HepG2 (cell line): Measurements from ENCODE around the gene MTHFD2L. TPM values are rescaled to one million over a fixed set of nuclear protein-coding genes. Genes with fewer than 3 reads are reported as not detected.

Experiments
- ATF7 ChIP-seq, 2 experiments: fragments of 450-650 bp in 1 of 2; sonication (generic) in 1 of 2; formaldehyde crosslinking in 1 of 2; IDR thresholded peaks; 2 replicates each; pipeline versions ENCODE4 v1.4.0 to v1.6.1; 2016 to 2020; ENCODE audit warnings: antibody characterized with exemption in 1 of 2, mild to moderate bottlenecking in 1 of 2, missing genetic modification reagents in 1 of 2
- BRD4 ChIP-seq: sonication (generic); formaldehyde crosslinking; IDR thresholded peaks from 2 replicates; pipeline ENCODE4 v1.4.0; 2020; ENCODE audit warnings: missing genetic modification reagents
- GABPA ChIP-seq, 2 experiments: IDR thresholded peaks; 2 replicates each; pipeline ENCODE4 v1.6.1; 2011 to 2016; ENCODE audit warnings: low read depth in 2 of 2, low read length in 1 of 2, missing biosample characterization in 1 of 2, missing genetic modification characterization in 1 of 2
- HNRNPK ChIP-seq: fragments of 200-400 bp; formaldehyde crosslinking; IDR thresholded peaks from 2 replicates; pipeline ENCODE4 v1.6.1; 2018; ENCODE audit warnings: low read length, low read depth, moderate library complexity, mild to moderate bottlenecking; ENCODE audit not compliant: poor library complexity, severe bottlenecking
- MED8 ChIP-seq: sonication (generic); formaldehyde crosslinking; IDR thresholded peaks from 2 replicates; pipeline ENCODE4 v1.8.1; 2023; ENCODE audit warnings: mild to moderate bottlenecking, missing genetic modification reagents; ENCODE audit not compliant: insufficient replicate concordance
- MTF1 ChIP-seq: sonication (generic); formaldehyde crosslinking; IDR thresholded peaks from 2 replicates; pipeline ENCODE4 v1.5.0; 2020; ENCODE audit warnings: missing genetic modification reagents
- PLRG1 ChIP-seq: fragments of 450-650 bp; conservative IDR thresholded peaks from 2 replicates; pipeline ENCODE4 v1.6.1; 2016
- RFXANK ChIP-seq: IDR thresholded peaks from 2 replicates; pipeline ENCODE4 v1.6.1; 2016
- SUZ12 ChIP-seq: fragments of 150-350 bp; IDR thresholded peaks from 2 replicates; pipeline ENCODE4 v1.6.1; 2014; ENCODE audit warnings: low read depth, low read length
- U2AF1 ChIP-seq: fragments of 200-400 bp; formaldehyde crosslinking; optimal IDR thresholded peaks from 2 replicates; pipeline ENCODE3; 2017; ENCODE audit warnings: mild to moderate bottlenecking, low read depth, low read length
- ZFP1 ChIP-seq: IDR thresholded peaks from 2 replicates; pipeline ENCODE4 v1.6.1; 2016
- ZFP41 ChIP-seq: sonication (generic); formaldehyde crosslinking; IDR thresholded peaks from 2 replicates; pipeline ENCODE4 v1.4.0; 2020; ENCODE audit warnings: mild to moderate bottlenecking, missing genetic modification reagents, borderline replicate concordance
- ZNF530 ChIP-seq: sonication (generic); formaldehyde crosslinking; IDR thresholded peaks from 2 replicates; pipeline ENCODE4 v1.5.0; 2020; ENCODE audit warnings: low read depth, mild to moderate bottlenecking, missing genetic modification reagents
- ZNF546 ChIP-seq: sonication (generic); formaldehyde crosslinking; conservative IDR thresholded peaks from 2 replicates; pipeline ENCODE4 v1.8.1; 2023; ENCODE audit warnings: mild to moderate bottlenecking, missing genetic modification reagents
- ZNF772 ChIP-seq: sonication (generic); formaldehyde crosslinking; IDR thresholded peaks from 2 replicates; pipeline ENCODE4 v1.5.0; 2020; ENCODE audit warnings: mild to moderate bottlenecking, missing genetic modification reagents
- polyA plus RNA-seq, 8 experiments: library from polyadenylated mRNA; depleted of rRNA in 3 of 8; stranded (reverse) in 7 of 8; unstranded in 1 of 8; fragments of >200 nt; fragmentation: Illumina TruSeq in 4 of 8; extraction: Trizol in 4 of 8; gene quantifications; 2 replicates each; pipeline versions ENCODE4 v1.2.1 to v1.2.3, GENCODE V29; 2011 to 2016; ENCODE audit warnings: low read depth in 4 of 8, missing spikeins in 1 of 8, mixed read lengths in 1 of 8; ENCODE audit not compliant: insufficient read depth in 1 of 8
- total RNA-seq, 5 experiments: library from RNA; depleted of rRNA; stranded (reverse); fragments of >200 nt; fragmentation: Illumina TruSeq; extraction: Trizol; gene quantifications; 2 replicates each; pipeline ENCODE4 v1.2.3, GENCODE V29; 2016; ENCODE audit warnings: low read depth in 1 of 5
- TF ChIP-seq, protein P1 (sequence below): sonication (generic); formaldehyde crosslinking; IDR thresholded peaks from 2 replicates; pipeline ENCODE4 v1.8.0; 2022; ENCODE audit warnings: mild to moderate bottlenecking, missing genetic modification reagents
- TF ChIP-seq, protein P2 (sequence below): sonication (generic); formaldehyde crosslinking; conservative IDR thresholded peaks from 2 replicates; pipeline ENCODE4 v1.8.0; 2022; ENCODE audit warnings: low read depth, missing genetic modification reagents
- TF ChIP-seq, protein P3 (sequence below): sonication (generic); formaldehyde crosslinking; IDR thresholded peaks from 2 replicates; pipeline ENCODE4 v1.5.0; 2020; ENCODE audit warnings: mild to moderate bottlenecking, low read depth, missing genetic modification reagents, borderline replicate concordance
- TF ChIP-seq, protein P4 (sequence below): sonication (generic); formaldehyde crosslinking; IDR thresholded peaks from 2 replicates; pipeline ENCODE4 v1.4.0; 2020; ENCODE audit warnings: missing genetic modification reagents, borderline replicate concordance
- TF ChIP-seq, protein P5 (sequence below): sonication (generic); formaldehyde crosslinking; IDR thresholded peaks from 2 replicates; pipeline ENCODE4 v1.5.0; 2020; ENCODE audit warnings: missing genetic modification reagents
- TF ChIP-seq, protein P6 (sequence below): sonication (generic); formaldehyde crosslinking; IDR thresholded peaks from 2 replicates; pipeline ENCODE4 v1.5.1; 2020; ENCODE audit warnings: missing genetic modification reagents, mild to moderate bottlenecking, borderline replicate concordance

The MTHFD2L gene
- total and polyA plus RNA-seq, 2 of the 13 experiments (the other 11 are each of a cell fraction or from before 2014, with no cell fraction given) = 10.5 to 14.9 TPM

DNA sequence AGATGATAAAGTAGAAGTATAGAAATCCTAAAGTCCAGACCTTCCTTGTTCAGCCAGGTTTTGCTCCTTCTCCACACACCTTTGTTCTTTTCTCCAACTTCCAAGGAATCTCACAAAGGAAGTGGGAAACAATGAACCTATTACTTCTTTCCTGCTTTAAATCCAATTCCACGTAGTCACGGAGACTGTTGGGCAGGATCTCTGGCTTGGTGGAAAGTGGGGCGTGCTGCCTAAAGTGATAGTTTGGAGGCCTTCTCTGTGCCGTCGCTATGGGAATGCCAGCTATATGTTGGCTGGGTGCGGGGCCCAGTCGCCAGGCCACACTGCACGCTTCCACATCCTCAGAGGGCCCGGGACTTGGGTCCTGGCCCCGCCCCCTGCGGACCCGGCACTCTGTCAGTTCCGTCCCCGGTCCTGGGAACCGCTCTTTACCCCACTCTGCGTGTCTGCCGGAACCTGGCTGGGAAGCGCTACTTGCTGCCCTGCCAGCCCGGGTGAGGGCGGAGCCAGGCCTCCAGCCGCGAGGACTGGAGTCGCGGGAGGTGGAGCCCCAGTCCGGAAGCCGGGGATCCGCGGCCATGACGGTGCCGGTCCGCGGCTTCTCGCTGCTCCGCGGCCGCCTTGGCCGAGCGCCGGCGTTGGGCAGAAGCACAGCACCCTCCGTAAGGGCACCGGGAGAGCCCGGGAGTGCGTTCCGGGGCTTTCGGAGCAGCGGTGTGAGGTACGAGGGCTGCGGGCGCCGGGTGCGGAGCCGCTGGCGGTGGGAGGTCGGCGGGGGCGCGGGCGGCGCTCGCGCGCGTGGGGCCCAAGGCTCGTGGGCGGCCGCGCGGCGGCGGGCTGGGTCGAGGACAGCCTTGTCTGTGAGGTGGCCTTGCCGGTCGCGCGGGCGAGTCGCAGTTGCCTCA, at the start of gene MTHFD2L (continued):
- TF ChIP-seq, protein P1, sequence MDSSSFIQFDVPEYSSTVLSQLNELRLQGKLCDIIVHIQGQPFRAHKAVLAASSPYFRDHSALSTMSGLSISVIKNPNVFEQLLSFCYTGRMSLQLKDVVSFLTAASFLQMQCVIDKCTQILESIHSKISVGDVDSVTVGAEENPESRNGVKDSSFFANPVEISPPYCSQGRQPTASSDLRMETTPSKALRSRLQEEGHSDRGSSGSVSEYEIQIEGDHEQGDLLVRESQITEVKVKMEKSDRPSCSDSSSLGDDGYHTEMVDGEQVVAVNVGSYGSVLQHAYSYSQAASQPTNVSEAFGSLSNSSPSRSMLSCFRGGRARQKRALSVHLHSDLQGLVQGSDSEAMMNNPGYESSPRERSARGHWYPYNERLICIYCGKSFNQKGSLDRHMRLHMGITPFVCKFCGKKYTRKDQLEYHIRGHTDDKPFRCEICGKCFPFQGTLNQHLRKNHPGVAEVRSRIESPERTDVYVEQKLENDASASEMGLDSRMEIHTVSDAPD = no peak
- TF ChIP-seq, protein P2, sequence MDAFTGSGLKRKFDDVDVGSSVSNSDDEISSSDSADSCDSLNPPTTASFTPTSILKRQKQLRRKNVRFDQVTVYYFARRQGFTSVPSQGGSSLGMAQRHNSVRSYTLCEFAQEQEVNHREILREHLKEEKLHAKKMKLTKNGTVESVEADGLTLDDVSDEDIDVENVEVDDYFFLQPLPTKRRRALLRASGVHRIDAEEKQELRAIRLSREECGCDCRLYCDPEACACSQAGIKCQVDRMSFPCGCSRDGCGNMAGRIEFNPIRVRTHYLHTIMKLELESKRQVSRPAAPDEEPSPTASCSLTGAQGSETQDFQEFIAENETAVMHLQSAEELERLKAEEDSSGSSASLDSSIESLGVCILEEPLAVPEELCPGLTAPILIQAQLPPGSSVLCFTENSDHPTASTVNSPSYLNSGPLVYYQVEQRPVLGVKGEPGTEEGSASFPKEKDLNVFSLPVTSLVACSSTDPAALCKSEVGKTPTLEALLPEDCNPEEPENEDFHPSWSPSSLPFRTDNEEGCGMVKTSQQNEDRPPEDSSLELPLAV = no peak
- TF ChIP-seq ATF7 (IDR thresholded peaks at IDR 0.05) (no peak), ATF7 (CRISPR knock-in tag; IDR thresholded peaks at IDR 0.05) (no peak), HNRNPK (no peak), U2AF1 (no peak), ZNF546 (CRISPR knock-in tag) (no peak), SUZ12 (no peak; the same call in 1 of the 2 replicates), MED8 (CRISPR knock-in tag) (peak; percentile 38), ZNF772 (peak; percentile 97), BRD4 (CRISPR knock-in tag) (no peak; the same call in 1 of the 2 replicates), RFXANK (CRISPR knock-in tag) (no peak), ZFP41 (no peak), MTF1 (CRISPR knock-in tag) (no peak), ZNF530 (CRISPR knock-in tag) (no peak), ZFP1 (CRISPR knock-in tag) (peak; percentile 46; the same call in 1 of the 2 replicates), PLRG1 (no peak), GABPA (IDR thresholded peaks at IDR 0.05; ENCODE audit: low read depth, low read length) (peak; percentile 77), GABPA (CRISPR knock-in tag; IDR thresholded peaks at IDR 0.05; ENCODE audit: low read depth) (peak; percentile 90)
- TF ChIP-seq, protein P3, sequence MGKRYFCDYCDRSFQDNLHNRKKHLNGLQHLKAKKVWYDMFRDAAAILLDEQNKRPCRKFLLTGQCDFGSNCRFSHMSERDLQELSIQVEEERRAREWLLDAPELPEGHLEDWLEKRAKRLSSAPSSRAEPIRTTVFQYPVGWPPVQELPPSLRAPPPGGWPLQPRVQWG (CRISPR knock-in tag) = no peak
- TF ChIP-seq, protein P4, sequence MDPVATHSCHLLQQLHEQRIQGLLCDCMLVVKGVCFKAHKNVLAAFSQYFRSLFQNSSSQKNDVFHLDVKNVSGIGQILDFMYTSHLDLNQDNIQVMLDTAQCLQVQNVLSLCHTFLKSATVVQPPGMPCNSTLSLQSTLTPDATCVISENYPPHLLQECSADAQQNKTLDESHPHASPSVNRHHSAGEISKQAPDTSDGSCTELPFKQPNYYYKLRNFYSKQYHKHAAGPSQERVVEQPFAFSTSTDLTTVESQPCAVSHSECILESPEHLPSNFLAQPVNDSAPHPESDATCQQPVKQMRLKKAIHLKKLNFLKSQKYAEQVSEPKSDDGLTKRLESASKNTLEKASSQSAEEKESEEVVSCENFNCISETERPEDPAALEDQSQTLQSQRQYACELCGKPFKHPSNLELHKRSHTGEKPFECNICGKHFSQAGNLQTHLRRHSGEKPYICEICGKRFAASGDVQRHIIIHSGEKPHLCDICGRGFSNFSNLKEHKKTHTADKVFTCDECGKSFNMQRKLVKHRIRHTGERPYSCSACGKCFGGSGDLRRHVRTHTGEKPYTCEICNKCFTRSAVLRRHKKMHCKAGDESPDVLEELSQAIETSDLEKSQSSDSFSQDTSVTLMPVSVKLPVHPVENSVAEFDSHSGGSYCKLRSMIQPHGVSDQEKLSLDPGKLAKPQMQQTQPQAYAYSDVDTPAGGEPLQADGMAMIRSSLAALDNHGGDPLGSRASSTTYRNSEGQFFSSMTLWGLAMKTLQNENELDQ = no peak
- TF ChIP-seq, protein P5, sequence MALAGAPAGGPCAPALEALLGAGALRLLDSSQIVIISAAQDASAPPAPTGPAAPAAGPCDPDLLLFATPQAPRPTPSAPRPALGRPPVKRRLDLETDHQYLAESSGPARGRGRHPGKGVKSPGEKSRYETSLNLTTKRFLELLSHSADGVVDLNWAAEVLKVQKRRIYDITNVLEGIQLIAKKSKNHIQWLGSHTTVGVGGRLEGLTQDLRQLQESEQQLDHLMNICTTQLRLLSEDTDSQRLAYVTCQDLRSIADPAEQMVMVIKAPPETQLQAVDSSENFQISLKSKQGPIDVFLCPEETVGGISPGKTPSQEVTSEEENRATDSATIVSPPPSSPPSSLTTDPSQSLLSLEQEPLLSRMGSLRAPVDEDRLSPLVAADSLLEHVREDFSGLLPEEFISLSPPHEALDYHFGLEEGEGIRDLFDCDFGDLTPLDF (CRISPR knock-in tag) = no peak
- TF ChIP-seq, protein P6, sequence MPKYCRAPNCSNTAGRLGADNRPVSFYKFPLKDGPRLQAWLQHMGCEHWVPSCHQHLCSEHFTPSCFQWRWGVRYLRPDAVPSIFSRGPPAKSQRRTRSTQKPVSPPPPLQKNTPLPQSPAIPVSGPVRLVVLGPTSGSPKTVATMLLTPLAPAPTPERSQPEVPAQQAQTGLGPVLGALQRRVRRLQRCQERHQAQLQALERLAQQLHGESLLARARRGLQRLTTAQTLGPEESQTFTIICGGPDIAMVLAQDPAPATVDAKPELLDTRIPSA = peak; percentile 60; the same call in 1 of the 2 replicates
